Measurements from ENCODE around the gene GAL.

The GAL gene

DNA sequence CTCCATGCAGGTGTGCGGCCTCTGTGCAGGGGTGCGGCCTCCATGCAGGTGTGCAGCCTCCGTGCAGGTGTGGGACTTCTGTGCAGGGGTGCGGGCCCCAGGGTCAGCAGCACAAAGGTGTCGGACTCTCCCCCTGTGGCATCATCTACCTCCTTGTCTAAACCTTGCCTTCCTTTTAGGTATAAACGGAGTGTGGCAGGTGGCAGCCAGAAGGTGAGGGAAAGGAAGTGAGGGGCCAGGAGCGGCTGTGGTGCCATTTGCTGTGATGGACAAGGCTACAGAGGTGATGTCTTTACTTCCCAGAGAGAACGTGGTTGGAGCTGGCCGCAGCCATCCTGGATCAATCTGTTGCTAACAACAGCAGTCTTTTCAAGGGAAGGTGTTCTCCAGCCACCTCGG, 9.1 kb downstream of the GAL start:
- DNase-seq (ENCODE audit: insufficient read length, low spot score) = no peak
- no peak for FAIRE-seq
- no peak for TF ChIP-seq PAX5 (IDR thresholded peaks at IDR 0.05; ENCODE audit: insufficient read depth, low read length, severe bottlenecking)
- TF ChIP-seq POU2F2 (IDR thresholded peaks at IDR 0.05; ENCODE audit: low read depth, low read length) = no peak
- no peak for TF ChIP-seq SPI1 (IDR thresholded peaks at IDR 0.05; ENCODE audit: low read depth, low read length)
- TF ChIP-seq POLR2A (IDR thresholded peaks at IDR 0.05; ENCODE audit: low read depth, low read length) = no peak
- TF ChIP-seq POLR2AphosphoS5 (IDR thresholded peaks at IDR 0.05; ENCODE audit: low read depth, low read length) = no peak
- TF ChIP-seq TAF1 (IDR thresholded peaks at IDR 0.05; ENCODE audit: low read depth, low read length) = no peak

DNA sequence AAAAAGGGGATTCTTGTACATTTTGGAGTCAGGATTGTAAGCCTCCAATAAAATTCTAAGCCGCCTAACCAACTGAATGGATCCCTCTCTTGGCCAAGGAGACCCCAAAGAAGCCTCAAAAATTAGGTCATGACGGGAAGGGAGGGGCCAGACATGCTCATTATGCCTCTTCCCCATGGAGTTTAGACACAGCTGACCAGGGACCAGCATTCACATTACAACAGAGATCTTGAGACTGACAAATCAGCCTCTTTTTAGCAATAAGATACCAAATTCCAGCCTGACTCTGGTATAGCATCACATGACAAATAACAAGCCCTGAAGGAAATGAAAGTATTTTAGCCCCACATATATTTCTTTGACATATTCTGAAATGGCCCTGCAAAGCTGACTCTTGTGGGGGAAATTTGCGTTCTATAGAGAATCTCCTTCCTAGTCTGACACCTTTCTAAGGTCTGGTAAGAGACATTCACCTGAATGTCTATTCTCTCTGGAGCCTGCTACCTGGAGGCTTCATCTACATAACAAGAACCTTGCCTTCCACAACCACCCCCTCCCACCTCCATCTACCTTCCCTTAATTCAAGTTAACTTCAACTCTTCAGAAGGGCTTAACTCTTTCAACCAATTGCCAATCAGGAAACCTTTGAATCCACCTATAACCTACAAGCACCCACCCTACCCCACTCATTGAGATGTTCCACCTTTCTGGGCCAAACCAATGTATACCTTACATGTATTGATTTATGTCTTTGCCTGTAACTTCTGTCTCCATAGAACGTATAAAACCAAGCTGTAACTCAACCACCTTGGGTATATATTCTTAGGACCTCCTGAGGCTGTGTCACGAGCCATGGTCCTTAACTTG, 10.3 kb downstream of the GAL start:
- FAIRE-seq (no peak), DNase-seq (ENCODE audit: insufficient read length, low spot score) (no peak)

DNA sequence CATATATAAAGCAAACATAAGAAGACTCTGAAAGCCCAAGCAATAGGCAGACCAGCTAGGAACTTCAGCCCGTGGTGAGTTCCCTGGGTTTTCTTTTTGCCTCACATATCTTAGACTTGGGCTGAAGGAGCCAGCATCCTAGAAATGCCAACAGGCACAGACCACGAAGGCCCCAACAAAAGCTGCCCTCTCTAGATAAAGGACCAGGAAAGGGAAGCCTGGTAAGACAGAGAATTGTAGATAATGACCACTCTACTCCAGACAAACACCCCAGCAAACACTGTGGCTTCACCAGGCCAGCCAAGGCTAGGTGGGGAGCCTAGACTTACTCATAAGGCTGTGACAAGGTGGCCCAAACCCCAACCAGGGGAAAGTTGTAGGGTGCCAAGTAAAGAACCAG, 11.2 kb downstream of the GAL start:
- FAIRE-seq (no peak), DNase-seq (ENCODE audit: insufficient read length, low spot score) (no peak)
- TF ChIP-seq POU2F2 (IDR thresholded peaks at IDR 0.05; ENCODE audit: low read depth, low read length) (no peak), SPI1 (IDR thresholded peaks at IDR 0.05; ENCODE audit: low read depth, low read length) (no peak), POLR2AphosphoS5 (IDR thresholded peaks at IDR 0.05; ENCODE audit: low read depth, low read length) (no peak), POLR2A (IDR thresholded peaks at IDR 0.05; ENCODE audit: low read depth, low read length) (no peak), PAX5 (IDR thresholded peaks at IDR 0.05; ENCODE audit: insufficient read depth, low read length, severe bottlenecking) (no peak), TAF1 (IDR thresholded peaks at IDR 0.05; ENCODE audit: low read depth, low read length) (no peak)

More for the DNA sequence above, 10.3 kb downstream of the GAL start:
- TF ChIP-seq SPI1 (IDR thresholded peaks at IDR 0.05; ENCODE audit: low read depth, low read length) = no peak
- TF ChIP-seq TAF1 (IDR thresholded peaks at IDR 0.05; ENCODE audit: low read depth, low read length) = no peak
- TF ChIP-seq POU2F2 (IDR thresholded peaks at IDR 0.05; ENCODE audit: low read depth, low read length) = no peak
- no peak for TF ChIP-seq POLR2AphosphoS5 (IDR thresholded peaks at IDR 0.05; ENCODE audit: low read depth, low read length)
- no peak for TF ChIP-seq PAX5 (IDR thresholded peaks at IDR 0.05; ENCODE audit: insufficient read depth, low read length, severe bottlenecking)
- no peak for TF ChIP-seq POLR2A (IDR thresholded peaks at IDR 0.05; ENCODE audit: low read depth, low read length)

DNA sequence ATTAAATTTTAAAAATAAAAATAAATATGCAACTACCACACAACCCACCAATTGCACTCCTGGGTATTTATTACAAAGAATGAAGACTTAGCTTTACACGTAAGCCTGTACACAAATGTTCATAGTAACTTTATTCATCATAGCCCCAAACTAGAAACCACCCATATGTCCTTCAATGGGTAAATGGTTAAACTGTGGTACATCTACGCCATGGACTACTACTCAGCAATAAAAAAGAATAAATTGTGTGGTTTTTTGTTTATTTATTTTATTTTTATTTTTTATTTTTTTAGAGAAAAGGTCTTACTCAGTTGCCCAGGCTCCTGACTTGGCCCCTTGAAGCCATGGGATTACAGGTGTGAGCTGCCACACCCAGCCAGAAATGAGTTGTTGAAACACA, 14.6 kb downstream of the GAL start:
- FAIRE-seq (no peak), DNase-seq (ENCODE audit: insufficient read length, low spot score) (no peak)
- TF ChIP-seq TAF1 (IDR thresholded peaks at IDR 0.05; ENCODE audit: low read depth, low read length) = no peak
- TF ChIP-seq POU2F2 (IDR thresholded peaks at IDR 0.05; ENCODE audit: low read depth, low read length) = no peak
- no peak for TF ChIP-seq PAX5 (IDR thresholded peaks at IDR 0.05; ENCODE audit: insufficient read depth, low read length, severe bottlenecking)
- TF ChIP-seq SPI1 (IDR thresholded peaks at IDR 0.05; ENCODE audit: low read depth, low read length) = no peak
- no peak for TF ChIP-seq POLR2AphosphoS5 (IDR thresholded peaks at IDR 0.05; ENCODE audit: low read depth, low read length)
- no peak for TF ChIP-seq POLR2A (IDR thresholded peaks at IDR 0.05; ENCODE audit: low read depth, low read length)

DNA sequence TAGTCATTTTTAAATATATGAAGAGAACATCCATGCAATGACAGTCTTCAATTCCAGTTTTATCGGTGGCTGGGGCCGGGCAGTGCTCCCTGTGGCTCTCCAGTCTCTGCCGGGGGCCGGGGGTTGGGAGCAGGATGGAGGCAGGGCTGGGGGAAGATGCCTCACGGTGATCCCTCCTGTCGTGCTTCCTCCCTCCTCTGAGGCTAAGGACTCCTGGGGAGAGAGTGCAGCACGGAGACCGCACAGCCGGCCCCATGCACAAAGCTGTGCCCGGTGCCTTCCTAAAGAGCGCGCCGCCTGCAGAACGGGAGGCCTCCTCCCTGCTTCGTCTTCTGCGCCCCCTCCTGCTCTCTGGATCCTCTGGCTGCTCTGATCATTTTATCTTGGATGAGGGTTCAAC, 20.5 kb downstream of the GAL start:
- no peak for DNase-seq (ENCODE audit: insufficient read length, low spot score)
- TF ChIP-seq POLR2A (IDR thresholded peaks at IDR 0.05; ENCODE audit: low read depth, low read length) (no peak), POLR2AphosphoS5 (IDR thresholded peaks at IDR 0.05; ENCODE audit: low read depth, low read length) (no peak)
- no peak for FAIRE-seq

DNA sequence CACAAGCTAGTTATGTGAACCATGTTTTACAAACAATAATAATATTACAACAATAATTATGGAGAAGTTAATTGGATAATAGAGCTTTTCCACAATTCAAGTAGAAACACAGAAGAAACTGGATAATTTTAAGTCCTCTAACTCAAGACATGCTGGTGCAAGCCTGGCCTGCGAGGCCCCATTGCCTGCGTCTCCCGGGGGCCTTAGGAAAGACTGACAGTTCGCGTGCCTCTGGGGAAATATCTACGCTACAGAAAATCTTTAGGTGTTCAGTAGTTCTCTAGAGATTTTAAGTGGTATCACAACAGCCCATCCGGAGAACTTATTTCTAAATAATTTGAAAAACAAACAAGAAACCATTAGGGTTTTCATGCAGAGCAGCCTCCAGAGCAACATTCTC, 23.2 kb downstream of the GAL start:
- DNase-seq (ENCODE audit: insufficient read length, low spot score) (no peak), FAIRE-seq (no peak)
- TF ChIP-seq TAF1 (IDR thresholded peaks at IDR 0.05; ENCODE audit: low read depth, low read length) = no peak

DNA sequence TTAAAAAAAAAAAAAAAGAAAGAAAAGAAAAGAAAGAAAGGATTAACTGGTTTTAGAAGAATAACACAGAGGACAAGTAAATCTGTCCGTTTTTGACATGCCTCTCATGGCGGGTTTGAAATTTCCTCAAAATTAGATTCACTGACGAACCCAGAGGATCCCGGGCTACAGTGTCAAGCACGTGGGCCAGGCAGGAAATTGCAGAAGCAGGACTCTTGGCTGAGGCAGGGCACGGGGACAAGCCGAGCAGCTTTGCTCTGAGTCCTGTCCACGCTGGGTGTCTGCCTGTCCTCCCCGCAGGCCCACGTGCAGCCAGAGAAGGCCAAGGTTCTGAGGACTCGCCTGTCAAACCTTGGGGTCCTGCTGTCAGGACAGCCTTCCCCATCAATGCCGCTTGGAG, 24.7 kb downstream of the GAL start:
- no peak for DNase-seq (ENCODE audit: insufficient read length, low spot score)
- FAIRE-seq = no peak
- TF ChIP-seq TAF1 (IDR thresholded peaks at IDR 0.05; ENCODE audit: low read depth, low read length) (no peak), POU2F2 (IDR thresholded peaks at IDR 0.05; ENCODE audit: low read depth, low read length) (no peak), SPI1 (IDR thresholded peaks at IDR 0.05; ENCODE audit: low read depth, low read length) (no peak), POLR2AphosphoS5 (IDR thresholded peaks at IDR 0.05; ENCODE audit: low read depth, low read length) (no peak), PAX5 (IDR thresholded peaks at IDR 0.05; ENCODE audit: insufficient read depth, low read length, severe bottlenecking) (no peak), POLR2A (IDR thresholded peaks at IDR 0.05; ENCODE audit: low read depth, low read length) (no peak)

DNA sequence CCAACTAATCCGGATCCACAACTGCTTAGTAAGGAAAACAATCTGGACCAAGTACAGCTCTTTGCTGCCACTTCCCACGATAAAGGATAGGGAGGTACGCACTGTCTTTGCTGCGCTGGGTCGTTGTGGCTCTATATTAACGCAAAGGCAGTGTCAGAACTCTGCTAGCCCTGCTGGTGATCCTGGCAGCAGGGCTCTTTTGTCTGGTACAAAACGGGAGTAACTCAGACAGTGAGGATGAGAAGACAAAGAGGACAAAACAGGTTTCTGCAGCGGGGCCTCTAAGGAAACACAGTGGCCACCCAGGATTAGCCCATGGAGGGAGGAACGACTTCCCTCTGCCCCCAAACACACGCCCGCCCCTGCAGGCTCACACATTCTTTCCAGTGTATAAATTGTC, 26.1 kb downstream of the GAL start:
- FAIRE-seq = no peak
- no peak for TF ChIP-seq SPI1 (IDR thresholded peaks at IDR 0.05; ENCODE audit: low read depth, low read length)
- TF ChIP-seq POLR2A (IDR thresholded peaks at IDR 0.05; ENCODE audit: low read depth, low read length) = no peak
- TF ChIP-seq POU2F2 (IDR thresholded peaks at IDR 0.05; ENCODE audit: low read depth, low read length) = no peak
- no peak for TF ChIP-seq PAX5 (IDR thresholded peaks at IDR 0.05; ENCODE audit: insufficient read depth, low read length, severe bottlenecking)
- TF ChIP-seq POLR2AphosphoS5 (IDR thresholded peaks at IDR 0.05; ENCODE audit: low read depth, low read length) = no peak
- no peak for TF ChIP-seq TAF1 (IDR thresholded peaks at IDR 0.05; ENCODE audit: low read depth, low read length)
- DNase-seq (ENCODE audit: insufficient read length, low spot score) = no peak

DNA sequence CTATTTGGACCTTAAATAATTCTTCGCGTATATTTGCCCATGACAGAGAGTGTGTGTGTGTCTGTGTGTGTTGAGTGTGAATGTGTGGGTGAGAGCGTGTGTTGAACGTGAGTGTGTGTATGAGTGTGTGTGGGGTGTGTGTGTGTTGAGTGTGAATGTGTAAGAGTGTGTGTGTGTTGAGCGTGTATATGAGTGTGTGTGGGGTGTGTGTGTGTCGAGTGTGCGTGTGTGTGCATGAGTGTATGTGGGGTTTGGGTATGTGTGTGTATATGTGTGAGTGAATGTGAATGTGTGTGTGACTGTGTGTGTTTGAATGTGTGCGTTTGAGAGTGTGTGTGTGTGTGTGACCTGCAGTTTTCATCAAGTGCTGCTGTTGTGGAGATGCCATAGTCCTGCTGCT, 26.8 kb downstream of the GAL start:
- FAIRE-seq (peak; percentile 61), DNase-seq (ENCODE audit: insufficient read length, low spot score) (no peak)
- no peak for TF ChIP-seq SPI1 (IDR thresholded peaks at IDR 0.05; ENCODE audit: low read depth, low read length)
- no peak for TF ChIP-seq TAF1 (IDR thresholded peaks at IDR 0.05; ENCODE audit: low read depth, low read length)
- TF ChIP-seq POU2F2 (IDR thresholded peaks at IDR 0.05; ENCODE audit: low read depth, low read length) = no peak
- no peak for TF ChIP-seq POLR2A (IDR thresholded peaks at IDR 0.05; ENCODE audit: low read depth, low read length)
- TF ChIP-seq PAX5 (IDR thresholded peaks at IDR 0.05; ENCODE audit: insufficient read depth, low read length, severe bottlenecking) = no peak
- TF ChIP-seq POLR2AphosphoS5 (IDR thresholded peaks at IDR 0.05; ENCODE audit: low read depth, low read length) = no peak
